Measurements from ENCODE around the gene RNPC3.
"Not testable (repeated sequence)": the region's sequence is repeated elsewhere in the genome, so short reads cannot be mapped to it uniquely, and the experiment has no call there.

The RNPC3 gene

DNA sequence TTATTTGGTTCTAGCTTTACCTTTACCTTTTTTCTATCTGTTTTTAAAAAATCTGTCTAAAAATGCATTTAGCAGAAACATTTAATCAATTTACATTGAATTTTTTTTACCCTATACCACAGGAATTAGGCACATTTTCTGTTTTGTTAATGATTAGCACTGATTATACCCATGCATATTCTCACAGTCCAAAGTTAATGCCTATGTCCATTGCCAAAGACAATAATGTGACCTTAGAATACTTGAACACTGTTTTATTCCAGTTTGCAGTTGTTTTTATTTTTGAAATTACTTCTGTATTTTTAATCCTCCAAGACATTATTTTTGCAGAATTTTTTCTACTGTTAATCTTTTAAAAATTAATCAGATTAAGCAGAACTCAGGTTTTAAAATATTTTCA, 34.9 kb downstream of the RNPC3 start:
- Histone ChIP-seq H3K4me3 (replicated peaks; ENCODE audit: insufficient read depth, low read length) (no peak overlapping the region), H3K27ac (replicated peaks) (no peak overlapping the region), H3K27me3 (ENCODE audit: insufficient read depth, poor library complexity, severe bottlenecking) (no peaks in the 10 kb centered on the region)
- TF ChIP-seq GABPA (IDR thresholded peaks at IDR 0.05; ENCODE audit: low read depth) (no peak), CTCF (IDR thresholded peaks at IDR 0.05; ENCODE audit: insufficient read depth, low read length) (no peak), REST (IDR thresholded peaks at IDR 0.05; ENCODE audit: insufficient replicate concordance, low read depth) (no peak), SPI1 (IDR thresholded peaks at IDR 0.05; ENCODE audit: borderline replicate concordance, low read depth) (no peak), POLR2AphosphoS5 (IDR thresholded peaks at IDR 0.05; ENCODE audit: low read depth) (no peak)
- no peak for DNase-seq (ENCODE audit: low read depth in 1 of 2, low spot score in 1 of 2)

DNA sequence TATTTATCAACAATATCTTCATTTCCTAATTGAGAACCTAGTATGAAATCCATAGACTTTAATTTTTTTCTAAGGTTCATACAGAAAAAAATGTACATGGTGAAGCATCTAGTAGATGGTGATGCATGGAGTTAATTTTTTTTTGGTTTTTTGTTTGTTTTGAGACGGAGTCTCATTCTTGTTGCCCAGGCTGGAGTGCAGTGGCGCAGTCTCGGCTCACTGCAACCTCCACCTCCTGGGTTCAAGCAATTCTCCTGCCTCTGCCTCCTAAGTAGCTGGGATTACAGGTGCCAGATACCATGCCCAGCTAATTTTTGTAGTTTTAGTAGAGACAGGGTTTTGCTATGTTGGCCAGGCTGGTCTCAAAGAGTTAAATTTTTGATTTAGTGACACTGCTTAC, 35.6 kb downstream of the RNPC3 start:
- H3K4me3 ChIP-seq (replicated peaks; ENCODE audit: insufficient read depth, low read length); DNase-seq (ENCODE audit: low read depth in 1 of 2, low spot score in 1 of 2); H3K27me3 ChIP-seq (ENCODE audit: insufficient read depth, poor library complexity, severe bottlenecking): not testable (repeated sequence)
- peak overlapping the region; percentile 69 for H3K27ac ChIP-seq (replicated peaks)

DNA sequence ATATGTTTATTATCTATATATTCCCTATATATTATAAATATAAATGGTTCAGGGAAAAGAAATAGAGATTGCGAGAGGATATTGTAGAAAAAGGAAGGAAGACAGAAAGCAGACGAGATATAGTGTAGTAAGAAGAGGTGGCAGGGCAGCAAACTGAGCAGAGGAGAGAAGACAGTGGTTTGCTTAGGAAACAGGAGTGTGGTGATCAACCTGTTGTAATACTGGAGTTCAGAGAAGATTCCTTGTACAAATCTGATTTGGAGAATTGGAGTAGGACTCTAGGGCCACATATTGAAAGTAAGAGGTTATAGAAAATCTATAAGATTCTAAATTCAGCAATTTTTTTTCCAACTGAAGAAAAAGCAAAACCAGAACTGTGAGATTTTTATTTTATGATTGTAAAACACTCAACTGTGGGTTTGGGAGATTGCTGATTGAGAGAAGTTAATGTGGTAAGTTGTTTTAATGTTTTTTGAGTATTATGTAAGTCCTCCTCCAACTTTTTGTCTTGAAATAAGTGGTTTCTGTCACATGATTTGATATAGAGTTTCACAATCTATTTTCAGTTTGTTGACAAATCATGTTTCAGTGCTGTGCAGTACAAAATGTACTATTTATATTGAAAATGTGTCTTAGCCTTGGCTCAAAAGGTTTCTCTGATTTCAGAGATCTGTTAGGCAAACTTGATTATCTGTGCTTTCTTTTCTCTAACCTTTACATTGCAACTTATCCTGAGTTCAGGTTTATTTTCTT, 36.3 kb downstream of the RNPC3 start:
- peak overlapping the region; percentile 69 for H3K27ac ChIP-seq (replicated peaks)
- H3K27me3 ChIP-seq (ENCODE audit: insufficient read depth, poor library complexity, severe bottlenecking): no peaks in the 10 kb centered on the region
- peak; percentile 64 to 74 for DNase-seq (ENCODE audit: low read depth in 1 of 2, low spot score in 1 of 2)
- TF ChIP-seq GABPA (IDR thresholded peaks at IDR 0.05; ENCODE audit: low read depth): no peak
- no peak overlapping the region for H3K4me3 ChIP-seq (replicated peaks; ENCODE audit: insufficient read depth, low read length)

- no peak for TF ChIP-seq CTCF (IDR thresholded peaks at IDR 0.05; ENCODE audit: insufficient read depth, low read length)
- no peak for TF ChIP-seq SPI1 (IDR thresholded peaks at IDR 0.05; ENCODE audit: borderline replicate concordance, low read depth)
- TF ChIP-seq REST (IDR thresholded peaks at IDR 0.05; ENCODE audit: insufficient replicate concordance, low read depth): no peak
- TF ChIP-seq GABPA (IDR thresholded peaks at IDR 0.05; ENCODE audit: low read depth): no peak
- TF ChIP-seq POLR2AphosphoS5 (IDR thresholded peaks at IDR 0.05; ENCODE audit: low read depth): no peak
- H3K27me3 ChIP-seq (ENCODE audit: insufficient read depth, poor library complexity, severe bottlenecking): no peaks in the 10 kb centered on the region
- H3K4me3 ChIP-seq (replicated peaks; ENCODE audit: insufficient read depth, low read length): no peak overlapping the region
- peak overlapping the region; percentile 69 for H3K27ac ChIP-seq (replicated peaks)
- DNase-seq (ENCODE audit: low read depth in 1 of 2, low spot score in 1 of 2): no peak
Measured at GRCh38 chr1:103563056-103563455, 37.6 kb downstream of the RNPC3 start.

DNA sequence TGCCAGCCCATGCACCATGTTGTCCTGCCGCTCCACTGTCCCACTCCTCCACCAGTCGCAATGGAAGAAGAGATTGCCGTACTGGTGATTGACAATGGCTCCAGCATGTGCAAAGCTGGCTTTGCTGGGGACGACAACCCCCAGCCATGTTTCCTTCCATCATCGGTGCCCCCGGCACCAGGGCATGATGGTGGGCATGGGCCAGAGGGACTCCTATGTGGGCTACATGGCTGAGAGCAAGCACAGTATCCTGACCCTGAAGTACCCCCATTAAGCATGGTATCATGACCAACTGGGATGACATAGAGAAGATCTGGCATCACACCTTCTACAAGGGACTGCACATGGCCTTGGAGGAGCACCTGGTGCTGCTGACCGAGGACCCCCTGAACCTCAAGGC, 44.0 kb downstream of the RNPC3 start:
- no peaks in the 10 kb centered on the region for H3K27me3 ChIP-seq (ENCODE audit: insufficient read depth, poor library complexity, severe bottlenecking)
- TF ChIP-seq GABPA (IDR thresholded peaks at IDR 0.05; ENCODE audit: low read depth) (no peak), REST (IDR thresholded peaks at IDR 0.05; ENCODE audit: insufficient replicate concordance, low read depth) (no peak), SPI1 (IDR thresholded peaks at IDR 0.05; ENCODE audit: borderline replicate concordance, low read depth) (no peak), CTCF (IDR thresholded peaks at IDR 0.05; ENCODE audit: insufficient read depth, low read length) (no peak), POLR2AphosphoS5 (IDR thresholded peaks at IDR 0.05; ENCODE audit: low read depth) (no peak)
- H3K4me3 ChIP-seq (replicated peaks; ENCODE audit: insufficient read depth, low read length): no peak overlapping the region
- no peak overlapping the region for H3K27ac ChIP-seq (replicated peaks)
- DNase-seq (ENCODE audit: low read depth in 1 of 2, low spot score in 1 of 2): no peak

- not testable (repeated sequence) for H3K4me3 ChIP-seq (replicated peaks; ENCODE audit: insufficient read depth, low read length); H3K27me3 ChIP-seq (ENCODE audit: insufficient read depth, poor library complexity, severe bottlenecking); H3K27ac ChIP-seq (replicated peaks); DNase-seq (ENCODE audit: low read depth in 1 of 2, low spot score in 1 of 2)
Measured at GRCh38 chr1:103571289-103571688, 45.8 kb downstream of the RNPC3 start, which contains the start of gene AMY2B. Gene AMY2B (plus strand): TSS chr1:103571589. CDS start chr1:103571603, 14 bp downstream.
